Activated CD8-positive, alpha-beta memory T cell treated with anti-CD3 and anti-CD28 coated beads, Interleukin-2, amount 50 U/mL, for 1 hour (primary cell): ENCODE measurements around the gene LRP1.

Experiments used
- DNase-seq: peaks from one replicate; pipeline ENCODE4 v3.0.0-alpha.2; 2020; ENCODE audit errors: extremely low read depth

LRP1 gene

GRCh38 chr12:57135527-57136326 lies 7.4 kb downstream of the LRP1 start:
- no peak for DNase-seq

- no peak for DNase-seq
Observed at GRCh38 chr12:57138526-57139272, 10.4 kb downstream of the LRP1 start.

- DNase-seq, result no peak
Observed at GRCh38 chr12:57139796-57140649, 11.7 kb downstream of the LRP1 start.

GRCh38 chr12:57141249-57141648 lies 13.0 kb downstream of the LRP1 start:
- no peak for DNase-seq

GRCh38 chr12:57142121-57142520 lies 13.8 kb downstream of the LRP1 start:
- no peak for DNase-seq

GRCh38 chr12:57142727-57143126 lies 14.4 kb downstream of the LRP1 start:
- DNase-seq, result no peak

- DNase-seq, result no peak
Observed at GRCh38 chr12:57143454-57143853, 15.2 kb downstream of the LRP1 start.

- no peak for DNase-seq
Observed at GRCh38 chr12:57145460-57146059, 17.3 kb downstream of the LRP1 start.

- DNase-seq, result no peak
Observed at GRCh38 chr12:57146092-57146491, 17.8 kb downstream of the LRP1 start.

- no peak for DNase-seq
Observed at GRCh38 chr12:57146961-57147944, 19.0 kb downstream of the LRP1 start, which contains the start of gene LRP1-AS. LRP1-AS (minus strand) TSS chr12:57147619.

- DNase-seq, result no peak
Observed at GRCh38 chr12:57148469-57149244, 20.4 kb downstream of the LRP1 start.

GRCh38 chr12:57149245-57149900 lies 21.1 kb downstream of the LRP1 start:
- DNase-seq, result no peak

GRCh38 chr12:57150400-57151000 lies 22.2 kb downstream of the LRP1 start:
- DNase-seq, result no peak

GRCh38 chr12:57151741-57152630 lies 23.7 kb downstream of the LRP1 start:
- DNase-seq, result no peak

GRCh38 chr12:57152639-57153038 lies 24.4 kb downstream of the LRP1 start:
- DNase-seq, result no peak

GRCh38 chr12:57153415-57153997 lies 25.2 kb downstream of the LRP1 start:
- no peak for DNase-seq

GRCh38 chr12:57154076-57154475 lies 25.8 kb downstream of the LRP1 start:
- no peak for DNase-seq
